HepG2 (cell line): ENCODE data around the gene MAP3K8. TPM values are rescaled to one million over a fixed set of nuclear protein-coding genes. Genes with fewer than 3 reads are reported as not detected.

ENCODE experiments used
- ASH2L ChIP-seq: fragments of 300-600, 200-600 bp; sonication (generic); IDR thresholded peaks from 2 replicates; pipeline ENCODE4 v1.7.0; 2017; ENCODE audit warnings: low read depth, mild to moderate bottlenecking, moderate library complexity, mixed read lengths, low read length; ENCODE audit not compliant: insufficient read length
- BHLHE40 ChIP-seq: IDR thresholded peaks from 2 replicates; pipeline ENCODE4 v1.6.1; 2011; ENCODE audit warnings: low read length, improper control_type of control experiment
- BORCS8-MEF2B ChIP-seq: sonication (generic); formaldehyde crosslinking; IDR thresholded peaks from 2 replicates; pipeline ENCODE4 v1.8.0; 2022; ENCODE audit warnings: mild to moderate bottlenecking, missing genetic modification reagents
- BRCA1 ChIP-seq: sonication (generic); formaldehyde crosslinking; IDR thresholded peaks from 2 replicates; pipeline ENCODE4 v1.4.0; 2020; ENCODE audit warnings: missing genetic modification reagents
- CHCHD3 ChIP-seq: sonication (generic); formaldehyde crosslinking; IDR thresholded peaks from 2 replicates; pipeline ENCODE4 v1.8.0; 2022; ENCODE audit warnings: mild to moderate bottlenecking, missing genetic modification reagents, moderate library complexity
- FOXA3 ChIP-seq: IDR thresholded peaks from 2 replicates; pipeline ENCODE4 v1.6.1; 2016; ENCODE audit warnings: missing genetic modification reagents, missing compliant biosample characterization
- GATA4 ChIP-seq: sonication (generic); IDR thresholded peaks from 2 replicates; pipeline ENCODE4 v1.6.1; 2016; ENCODE audit warnings: antibody characterized with exemption, low read depth, borderline replicate concordance
- KDM5A ChIP-seq: fragments of 200-600 bp; sonication (generic); IDR thresholded peaks from 2 replicates; pipeline ENCODE4 v1.7.0; 2018; ENCODE audit warnings: antibody characterized with exemption, mild to moderate bottlenecking, low read length, borderline replicate concordance
- MED8 ChIP-seq: sonication (generic); formaldehyde crosslinking; IDR thresholded peaks from 2 replicates; pipeline ENCODE4 v1.8.1; 2023; ENCODE audit warnings: mild to moderate bottlenecking, missing genetic modification reagents; ENCODE audit not compliant: insufficient replicate concordance
- MLLT10 ChIP-seq: sonication (generic); formaldehyde crosslinking; IDR thresholded peaks from 2 replicates; pipeline ENCODE4 v1.4.0; 2020; ENCODE audit warnings: missing genetic modification reagents
- PRPF4 ChIP-seq: fragments of 200-400 bp; formaldehyde crosslinking; IDR thresholded peaks from 2 replicates; pipeline ENCODE4 v1.6.1; 2016; ENCODE audit warnings: low read length, low read depth; ENCODE audit not compliant: poor library complexity, severe bottlenecking
- SALL1 ChIP-seq: sonication (generic); formaldehyde crosslinking; IDR thresholded peaks from 2 replicates; pipeline ENCODE4 v1.8.0; 2022; ENCODE audit warnings: mild to moderate bottlenecking, missing genetic modification reagents
- ZBTB21 ChIP-seq: sonication (generic); formaldehyde crosslinking; IDR thresholded peaks from 2 replicates; pipeline ENCODE4 v1.4.0; 2020; ENCODE audit warnings: missing genetic modification reagents
- ZKSCAN5 ChIP-seq: sonication (generic); formaldehyde crosslinking; IDR thresholded peaks from 2 replicates; pipeline ENCODE4 v1.5.1; 2020; ENCODE audit warnings: mild to moderate bottlenecking, missing genetic modification reagents
- ZNF143 ChIP-seq: sonication (generic); formaldehyde crosslinking; IDR thresholded peaks from 2 replicates; pipeline ENCODE4 v1.4.0; 2020; ENCODE audit warnings: missing genetic modification reagents
- ZNF331 ChIP-seq: sonication (generic); formaldehyde crosslinking; IDR thresholded peaks from 2 replicates; pipeline ENCODE4 v1.4.0; 2020; ENCODE audit warnings: missing genetic modification reagents
- ZNF33B ChIP-seq: sonication (generic); formaldehyde crosslinking; IDR thresholded peaks from 2 replicates; pipeline ENCODE4 v1.5.1; 2020; ENCODE audit warnings: mild to moderate bottlenecking, missing genetic modification reagents
- ZNF343 ChIP-seq: sonication (generic); formaldehyde crosslinking; IDR thresholded peaks from 2 replicates; pipeline ENCODE4 v1.4.0; 2020; ENCODE audit warnings: mild to moderate bottlenecking, missing genetic modification reagents
- ZNF383 ChIP-seq: sonication (generic); formaldehyde crosslinking; IDR thresholded peaks from 2 replicates; pipeline ENCODE4 v1.4.0; 2020; ENCODE audit warnings: missing genetic modification reagents, mild to moderate bottlenecking, borderline replicate concordance
- ZNF543 ChIP-seq: sonication (generic); formaldehyde crosslinking; IDR thresholded peaks from 2 replicates; pipeline ENCODE4 v1.4.0; 2020; ENCODE audit warnings: mild to moderate bottlenecking, missing genetic modification reagents
- ZNF589 ChIP-seq: sonication (generic); formaldehyde crosslinking; conservative IDR thresholded peaks from 2 replicates; pipeline ENCODE4 v1.8.0; 2022; ENCODE audit warnings: mild to moderate bottlenecking, moderate library complexity, missing genetic modification reagents
- ZNF619 ChIP-seq: sonication (generic); formaldehyde crosslinking; IDR thresholded peaks from 2 replicates; pipeline ENCODE4 v1.4.0; 2020; ENCODE audit warnings: mild to moderate bottlenecking, missing genetic modification reagents
- ZNF660 ChIP-seq: sonication (generic); formaldehyde crosslinking; IDR thresholded peaks from 2 replicates; pipeline ENCODE4 v1.5.1; 2020; ENCODE audit warnings: mild to moderate bottlenecking, low read depth, missing genetic modification reagents, borderline replicate concordance
- ZNF775 ChIP-seq: sonication (generic); formaldehyde crosslinking; IDR thresholded peaks from 2 replicates; pipeline ENCODE4 v1.4.0; 2020; ENCODE audit warnings: missing genetic modification reagents, mild to moderate bottlenecking, moderate library complexity, borderline replicate concordance
- polyA plus RNA-seq, 8 experiments: library from polyadenylated mRNA; depleted of rRNA in 3 of 8; stranded (reverse) in 7 of 8; unstranded in 1 of 8; fragments of >200 nt; fragmentation: Illumina TruSeq in 4 of 8; extraction: Trizol in 4 of 8; gene quantifications; 2 replicates each; pipeline versions ENCODE4 v1.2.1 to v1.2.3, GENCODE V29; 2011 to 2016; ENCODE audit warnings: low read depth in 4 of 8, missing spikeins in 1 of 8, mixed read lengths in 1 of 8; ENCODE audit not compliant: insufficient read depth in 1 of 8
- total RNA-seq, 5 experiments: library from RNA; depleted of rRNA; stranded (reverse); fragments of >200 nt; fragmentation: Illumina TruSeq; extraction: Trizol; gene quantifications; 2 replicates each; pipeline ENCODE4 v1.2.3, GENCODE V29; 2016; ENCODE audit warnings: low read depth in 1 of 5
- TF ChIP-seq, protein P1 (sequence below): sonication (generic); formaldehyde crosslinking; IDR thresholded peaks from 2 replicates; pipeline ENCODE4 v1.4.0; 2020; ENCODE audit warnings: missing genetic modification reagents
- TF ChIP-seq, protein P2 (sequence below): IDR thresholded peaks from 2 replicates; pipeline ENCODE4 v1.6.1; 2016; ENCODE audit warnings: control low read depth
- TF ChIP-seq, protein P3 (sequence below): sonication (generic); formaldehyde crosslinking; IDR thresholded peaks from 2 replicates; pipeline ENCODE4 v1.8.1; 2023; ENCODE audit warnings: missing genetic modification reagents, inconsistent platforms, borderline replicate concordance
- TF ChIP-seq, protein P4 (sequence below): sonication (generic); formaldehyde crosslinking; IDR thresholded peaks from 2 replicates; pipeline ENCODE4 v1.8.1; 2023; ENCODE audit warnings: missing genetic modification reagents, mild to moderate bottlenecking, borderline replicate concordance

The MAP3K8 gene
- total and polyA plus RNA-seq, 2 of the 13 experiments (the other 11 are each of a cell fraction or from before 2014, with no cell fraction given) = 19.3 to 37.9 TPM

DNA sequence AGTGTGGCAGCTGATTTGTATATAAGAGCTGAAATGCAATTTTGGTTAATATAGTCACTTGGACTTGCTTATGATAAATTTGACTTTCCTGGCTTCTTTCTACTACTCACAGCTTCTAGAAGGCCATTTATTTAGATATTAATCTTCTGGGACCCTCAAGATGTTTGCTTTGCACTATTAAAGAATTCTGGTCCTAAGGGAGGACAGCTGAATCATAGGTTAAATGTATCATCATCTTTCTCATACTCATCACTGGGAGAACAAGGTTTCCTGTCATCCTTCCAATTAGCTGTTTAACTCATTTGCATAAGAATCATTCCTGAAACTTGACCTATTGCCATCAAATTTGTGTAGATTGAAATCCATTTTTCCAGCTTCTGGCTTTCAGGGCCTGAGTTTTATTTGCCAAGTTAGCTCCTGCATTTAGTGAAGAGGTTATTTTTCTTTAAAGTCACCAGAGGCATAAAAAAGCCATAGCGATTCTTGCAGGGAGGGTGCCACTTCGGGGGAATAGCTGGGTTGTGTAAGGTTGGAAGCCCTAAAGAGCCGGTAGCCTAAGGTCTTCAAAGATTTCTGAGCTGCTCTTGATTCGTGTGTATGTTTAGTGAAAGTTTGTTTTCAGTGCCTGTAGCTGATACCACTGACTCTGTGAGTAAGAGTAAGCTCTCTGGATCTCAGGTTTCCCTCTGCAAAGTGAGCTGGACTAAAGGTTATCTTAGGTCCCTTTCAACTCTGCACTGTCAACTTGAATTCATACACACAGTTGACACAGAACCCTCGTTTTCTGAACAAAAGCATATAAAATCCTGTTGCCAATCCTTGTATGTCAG, 4.3 kb downstream of the MAP3K8 start (continued):
- TF ChIP-seq ZNF589 (CRISPR knock-in tag) (no peak), ZNF143 (CRISPR knock-in tag) (no peak), ZNF383 (CRISPR knock-in tag) (no peak), BHLHE40 (no peak), ZNF343 (no peak), ZNF331 (CRISPR knock-in tag) (peak; percentile 42; the same call in 1 of the 2 replicates), BRCA1 (CRISPR knock-in tag) (no peak), ZNF33B (CRISPR knock-in tag) (no peak), GATA4 (peak; percentile 78; the same call in 1 of the 2 replicates), ZNF775 (CRISPR knock-in tag) (no peak), ZNF543 (CRISPR knock-in tag) (no peak), ZKSCAN5 (CRISPR knock-in tag) (no peak), ZNF619 (no peak), CHCHD3 (no peak), MLLT10 (CRISPR knock-in tag) (no peak), BORCS8-MEF2B (no peak), MED8 (no peak), ASH2L (peak; percentile 42), SALL1 (CRISPR knock-in tag) (peak; percentile 70; the same call in 1 of the 2 replicates), FOXA3 (CRISPR knock-in tag) (peak; percentile 73), PRPF4 (no peak), KDM5A (0 out of 2 replicates have a peak, but pooled peaks have one; percentile 49), ZNF660 (CRISPR knock-in tag) (no peak), ZBTB21 (CRISPR knock-in tag) (no peak)
- TF ChIP-seq, protein P1, sequence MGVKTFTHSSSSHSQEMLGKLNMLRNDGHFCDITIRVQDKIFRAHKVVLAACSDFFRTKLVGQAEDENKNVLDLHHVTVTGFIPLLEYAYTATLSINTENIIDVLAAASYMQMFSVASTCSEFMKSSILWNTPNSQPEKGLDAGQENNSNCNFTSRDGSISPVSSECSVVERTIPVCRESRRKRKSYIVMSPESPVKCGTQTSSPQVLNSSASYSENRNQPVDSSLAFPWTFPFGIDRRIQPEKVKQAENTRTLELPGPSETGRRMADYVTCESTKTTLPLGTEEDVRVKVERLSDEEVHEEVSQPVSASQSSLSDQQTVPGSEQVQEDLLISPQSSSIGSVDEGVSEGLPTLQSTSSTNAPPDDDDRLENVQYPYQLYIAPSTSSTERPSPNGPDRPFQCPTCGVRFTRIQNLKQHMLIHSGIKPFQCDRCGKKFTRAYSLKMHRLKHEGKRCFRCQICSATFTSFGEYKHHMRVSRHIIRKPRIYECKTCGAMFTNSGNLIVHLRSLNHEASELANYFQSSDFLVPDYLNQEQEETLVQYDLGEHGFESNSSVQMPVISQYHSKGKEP (CRISPR knock-in tag) = no peak
- TF ChIP-seq, protein P2, sequence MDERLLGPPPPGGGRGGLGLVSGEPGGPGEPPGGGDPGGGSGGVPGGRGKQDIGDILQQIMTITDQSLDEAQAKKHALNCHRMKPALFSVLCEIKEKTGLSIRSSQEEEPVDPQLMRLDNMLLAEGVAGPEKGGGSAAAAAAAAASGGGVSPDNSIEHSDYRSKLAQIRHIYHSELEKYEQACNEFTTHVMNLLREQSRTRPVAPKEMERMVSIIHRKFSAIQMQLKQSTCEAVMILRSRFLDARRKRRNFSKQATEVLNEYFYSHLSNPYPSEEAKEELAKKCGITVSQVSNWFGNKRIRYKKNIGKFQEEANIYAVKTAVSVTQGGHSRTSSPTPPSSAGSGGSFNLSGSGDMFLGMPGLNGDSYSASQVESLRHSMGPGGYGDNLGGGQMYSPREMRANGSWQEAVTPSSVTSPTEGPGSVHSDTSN (CRISPR knock-in tag) = no peak
- TF ChIP-seq, protein P3, sequence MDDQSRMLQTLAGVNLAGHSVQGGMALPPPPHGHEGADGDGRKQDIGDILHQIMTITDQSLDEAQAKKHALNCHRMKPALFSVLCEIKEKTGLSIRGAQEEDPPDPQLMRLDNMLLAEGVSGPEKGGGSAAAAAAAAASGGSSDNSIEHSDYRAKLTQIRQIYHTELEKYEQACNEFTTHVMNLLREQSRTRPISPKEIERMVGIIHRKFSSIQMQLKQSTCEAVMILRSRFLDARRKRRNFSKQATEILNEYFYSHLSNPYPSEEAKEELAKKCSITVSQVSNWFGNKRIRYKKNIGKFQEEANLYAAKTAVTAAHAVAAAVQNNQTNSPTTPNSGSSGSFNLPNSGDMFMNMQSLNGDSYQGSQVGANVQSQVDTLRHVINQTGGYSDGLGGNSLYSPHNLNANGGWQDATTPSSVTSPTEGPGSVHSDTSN (CRISPR knock-in tag) = no peak
- TF ChIP-seq, protein P4, sequence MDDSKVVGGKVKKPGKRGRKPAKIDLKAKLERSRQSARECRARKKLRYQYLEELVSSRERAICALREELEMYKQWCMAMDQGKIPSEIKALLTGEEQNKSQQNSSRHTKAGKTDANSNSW (CRISPR knock-in tag) = no peak
